H1 (cell line): ENCODE measurements around the gene CDH6. TPM values are rescaled to one million over a fixed set of nuclear protein-coding genes. Genes with fewer than 3 reads are reported as not detected.

Experiments used
- CTCF ChIA-PET: fragments of 300-600 bp; sonication (Branson Sonifier 250); formaldehyde crosslinking; loops from one replicate; lab custom pipeline; 2021; ENCODE audit not compliant: partially characterized antibody; lab: Charles Lee
- POLR2A ChIA-PET: fragments of 300-600 bp; sonication (Branson Sonifier 250); formaldehyde crosslinking; loops from one replicate; lab custom pipeline; 2021; ENCODE audit warnings: inconsistent platforms; ENCODE audit not compliant: partially characterized antibody; lab: Charles Lee
- DNase-seq, 2 experiments: peaks; one replicate each; pipeline versions ENCODE4 v3.0.0 to v3.0.0-alpha.2; 2010 to 2022; ENCODE audit warnings: low spot score in 2 of 2, low read depth in 1 of 2, mixed read lengths in 1 of 2
- FAIRE-seq: peaks from 2 replicates; lab custom pipeline; 2011; peaks lifted over from hg19 to GRCh38; lab: Jason Lieb, UNC
- H2AFZ ChIP-seq: 2 replicates; pipeline ENCODE4 v1.8.1; 2012; ENCODE audit warnings: low read length, inconsistent platforms
- H2AK5ac ChIP-seq: 2 replicates; pipeline ENCODE4 v1.6.1; 2013; ENCODE audit warnings: low read depth, low read length
- H2BK120ac ChIP-seq: replicated peaks from 2 replicates; pipeline ENCODE3; 2013; ENCODE audit warnings: low read depth, low read length, inconsistent platforms
- H2BK12ac ChIP-seq: 2 replicates; pipeline ENCODE4 v1.6.1; 2013; ENCODE audit warnings: low read depth, low read length
- H2BK15ac ChIP-seq: 2 replicates; pipeline ENCODE4 v1.6.1; 2013; ENCODE audit warnings: low read length
- H2BK20ac ChIP-seq: 2 replicates; pipeline ENCODE4 v1.6.1; 2013; ENCODE audit warnings: low read length
- H2BK5ac ChIP-seq: 2 replicates; pipeline ENCODE4 v1.6.1; 2013; ENCODE audit warnings: low read depth, low read length
- H3K14ac ChIP-seq: 2 replicates; pipeline ENCODE4 v1.6.1; 2013; ENCODE audit warnings: inconsistent platforms; ENCODE audit not compliant: insufficient read length
- H3K18ac ChIP-seq: 2 replicates; pipeline ENCODE4 v1.6.1; 2013; ENCODE audit warnings: low read length; ENCODE audit errors: extremely low read depth
- H3K23ac ChIP-seq: 2 replicates; pipeline ENCODE4 v1.6.1; 2013; ENCODE audit warnings: inconsistent platforms; ENCODE audit not compliant: insufficient read length
- H3K23me2 ChIP-seq: 2 replicates; pipeline ENCODE4 v1.6.1; 2013; ENCODE audit warnings: low read depth, low read length
- H3K27ac ChIP-seq: 2 replicates; pipeline ENCODE4 v1.6.1; 2011; ENCODE audit warnings: low read depth, low read length, inconsistent platforms
- H3K27me3 ChIP-seq, 4 experiments: replicated peaks in 1 of 4; 1 replicate in 1 of 4; 2 replicates in 3 of 4; pipeline versions ENCODE4 v1.6.1 to v1.8.1; 2011 to 2013; ENCODE audit warnings: low read length in 3 of 4, mild to moderate bottlenecking in 3 of 4, inconsistent platforms in 2 of 4, mixed read lengths in 2 of 4, moderate library complexity in 1 of 4; ENCODE audit not compliant: control insufficient read depth in 3 of 4, insufficient read depth in 3 of 4; ENCODE audit errors: extremely low read depth in 1 of 4
- H3K36me3 ChIP-seq, 4 experiments: 2 replicates each; pipeline versions ENCODE4 v1.6.1 to v1.8.1; 2011 to 2013; ENCODE audit warnings: mild to moderate bottlenecking in 4 of 4, low read length in 3 of 4, moderate library complexity in 2 of 4, control low read depth in 1 of 4, inconsistent platforms in 1 of 4; ENCODE audit not compliant: insufficient read depth in 4 of 4, control insufficient read depth in 2 of 4
- H3K4ac ChIP-seq: replicated peaks from 2 replicates; pipeline ENCODE3; 2013; ENCODE audit warnings: low read length, low read depth, mixed read lengths, inconsistent platforms; ENCODE audit not compliant: insufficient read length
- H3K4me1 ChIP-seq, 4 experiments: replicated peaks in 1 of 4; 1 replicate in 1 of 4; 2 replicates in 3 of 4; pipeline versions ENCODE4 v1.6.1 to v1.8.1; 2011 to 2013; ENCODE audit warnings: low read length in 3 of 4, inconsistent platforms in 2 of 4, mixed read lengths in 1 of 4; ENCODE audit not compliant: insufficient read depth in 4 of 4, control insufficient read depth in 3 of 4
- H3K4me2 ChIP-seq, 2 experiments: 2 replicates each; pipeline versions ENCODE4 v1.6.1 to v1.8.1; 2011 to 2013; ENCODE audit warnings: low read depth in 2 of 2, low read length in 2 of 2, control low read depth in 1 of 2, inconsistent platforms in 1 of 2, mild to moderate bottlenecking in 1 of 2; ENCODE audit not compliant: insufficient read depth in 1 of 2
- H3K4me3 ChIP-seq, 4 experiments: fragments of 200-600, 300-600 bp in 1 of 4; sonication (generic), shearing (Covaris generic), sonication (Bioruptor Twin) in 1 of 4; 2 replicates each; pipeline versions ENCODE4 v1.5.1 to v1.8.1; 2011 to 2016; ENCODE audit warnings: low read length in 4 of 4, low read depth in 3 of 4, control low read depth in 2 of 4, inconsistent platforms in 2 of 4, mild to moderate bottlenecking in 2 of 4, mixed read lengths in 1 of 4, moderate library complexity in 1 of 4; ENCODE audit not compliant: insufficient read depth in 2 of 4; ENCODE audit errors: extremely low read depth in 1 of 4
- H3K56ac ChIP-seq: replicated peaks from 2 replicates; pipeline ENCODE3; 2013; ENCODE audit warnings: low read depth, mild to moderate bottlenecking, mixed read lengths, low read length, inconsistent platforms; ENCODE audit not compliant: insufficient read length
- H3K79me1 ChIP-seq: 2 replicates; pipeline ENCODE4 v1.6.1; 2013; ENCODE audit warnings: low read depth, low read length, control low read depth
- H3K79me2 ChIP-seq, 2 experiments: 2 replicates each; pipeline versions ENCODE4 v1.6.1 to v1.8.1; 2012 to 2013; ENCODE audit warnings: low read length in 2 of 2, mild to moderate bottlenecking in 2 of 2, inconsistent platforms in 1 of 2; ENCODE audit not compliant: insufficient read depth in 2 of 2, control insufficient read depth in 1 of 2
- H3K9ac ChIP-seq, 4 experiments: replicated peaks in 1 of 4; 1 replicate in 1 of 4; 2 replicates in 3 of 4; pipeline versions ENCODE4 v1.6.1 to v1.8.1; 2011 to 2013; ENCODE audit warnings: low read depth in 3 of 4, low read length in 3 of 4, control low read depth in 2 of 4, mild to moderate bottlenecking in 2 of 4, moderate library complexity in 2 of 4, inconsistent platforms in 1 of 4; ENCODE audit errors: extremely low read depth in 1 of 4
- H3K9me3 ChIP-seq, 2 experiments: 2 replicates each; pipeline versions ENCODE4 v1.6.1 to v1.8.1; 2012 to 2013; ENCODE audit warnings: mild to moderate bottlenecking in 2 of 2, moderate library complexity in 2 of 2, control low read depth in 1 of 2, inconsistent platforms in 1 of 2, low read depth in 1 of 2, low read length in 1 of 2, mixed read lengths in 1 of 2; ENCODE audit not compliant: insufficient read depth in 2 of 2
- H4K20me1 ChIP-seq, 2 experiments: replicated peaks in 1 of 2; 2 replicates each; pipeline versions ENCODE3 to v1.8.1; 2011 to 2013; ENCODE audit warnings: inconsistent platforms in 2 of 2, low read length in 2 of 2, mild to moderate bottlenecking in 1 of 2; ENCODE audit not compliant: insufficient read depth in 2 of 2, control insufficient read depth in 1 of 2
- H4K5ac ChIP-seq: 2 replicates; pipeline ENCODE4 v1.6.1; 2013; ENCODE audit warnings: low read length, low read depth, mixed read lengths, inconsistent platforms; ENCODE audit not compliant: insufficient read length
- H4K8ac ChIP-seq: 2 replicates; pipeline ENCODE4 v1.8.0; 2013; ENCODE audit warnings: mild to moderate bottlenecking, moderate library complexity, low read length, inconsistent platforms; ENCODE audit not compliant: insufficient read depth; ENCODE audit errors: extremely low read depth
- H4K91ac ChIP-seq: replicated peaks from 2 replicates; pipeline ENCODE3; 2013; ENCODE audit warnings: low read length, mixed read lengths, inconsistent platforms; ENCODE audit not compliant: insufficient read length
- BRCA1 ChIP-seq: IDR thresholded peaks from 2 replicates; pipeline ENCODE4 v1.6.1; 2012; ENCODE audit warnings: low read depth, low read length, improper control_type of control experiment
- CBX8 ChIP-seq: fragments of 300-800, 300-1000 bp; sonication (generic); IDR thresholded peaks from 2 replicates; pipeline ENCODE4 v1.7.1; 2016; ENCODE audit warnings: low read depth, low read length, borderline replicate concordance
- CEBPB ChIP-seq: IDR thresholded peaks from 2 replicates; pipeline ENCODE4 v1.6.1; 2012; ENCODE audit warnings: low read depth, low read length
- POLR2A ChIP-seq, 2 experiments: IDR thresholded peaks; 1 replicate in 1 of 2; 2 replicates in 1 of 2; pipeline ENCODE4 v1.6.1; 2011; ENCODE audit warnings: low read depth in 2 of 2, low read length in 2 of 2, mild to moderate bottlenecking in 2 of 2; ENCODE audit errors: control extremely low read depth in 1 of 2
- TAF1 ChIP-seq: IDR thresholded peaks from 2 replicates; pipeline ENCODE4 v1.6.1; 2011; ENCODE audit warnings: mild to moderate bottlenecking, low read depth, low read length
- WGBS, 2 experiments: shearing (Covaris generic) in 1 of 2; methylation state at CpG; one replicate each; pipeline versions ENCODE4 v1.1.6 to v1.1.7; 2013 to 2015; ENCODE audit warnings: low lambda C conversion rate in 2 of 2, mixed read lengths in 2 of 2, inconsistent platforms in 1 of 2, low coverage in 1 of 2, missing lambda C conversion rate in 1 of 2; ENCODE audit not compliant: insufficient replicate concordance in 2 of 2, insufficient coverage in 1 of 2, insufficient read length in 1 of 2; ENCODE audit errors: extremely low coverage in 1 of 2, missing lambda C conversion rate in 1 of 2; 5-methylcytosine and 5-hydroxymethylcytosine counted together
- polyA plus RNA-seq, 7 experiments: library from polyadenylated mRNA; depleted of rRNA in 3 of 7; stranded (reverse) in 5 of 7; unstranded in 2 of 7; fragments of >200 nt in 5 of 7; fragments of 200-250 nt in 2 of 7; gene quantifications; 1 replicate in 5 of 7; 2 replicates in 1 of 7; 4 replicates in 1 of 7; pipeline versions ENCODE4 v1.2.1 to v1.2.3, GENCODE V29; 2011 to 2013; ENCODE audit warnings: missing spikeins in 2 of 7, mixed read lengths in 2 of 7
- total RNA-seq: library from RNA; stranded (reverse); fragmentation: NEBNext Ultra II Directional; extraction: Animal tissue kit (Norgen Biotek cat#: 25700); gene quantifications from 2 replicates; pipeline ENCODE4 v1.2.1, GENCODE V29; 2021

Gene CDH6
- total and polyA plus RNA-seq, 2 of the 8 experiments (the other 6 are each of a cell fraction or from before 2014, with no cell fraction given) = 1.4 to 1.9 TPM

DNA sequence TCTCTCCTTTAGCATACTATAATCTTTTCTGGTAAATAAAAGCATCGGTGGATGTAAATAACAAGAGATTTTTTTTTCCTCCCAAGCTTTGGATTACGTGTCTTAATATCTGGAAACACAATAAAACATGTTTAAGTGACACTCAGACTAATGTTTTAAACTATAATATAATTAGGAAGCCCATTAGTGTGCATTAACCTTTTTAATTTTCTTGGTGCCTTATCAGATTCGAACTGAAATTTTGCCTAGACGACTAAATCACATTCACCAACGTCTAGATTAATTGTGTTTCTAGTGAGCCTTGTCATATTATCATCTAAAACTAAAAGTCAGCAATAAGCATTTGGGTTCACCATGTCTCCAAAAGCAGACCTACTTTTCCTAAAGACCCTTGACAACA is 110.2 kb downstream of the CDH6 start:
- H3K27me3 ChIP-seq = no peaks in the 10 kb centered on the region
- no peaks in the 10 kb centered on the region for H3K23me2 ChIP-seq
- H3K9ac ChIP-seq = no peak overlapping the region
- H2BK15ac ChIP-seq = no peak overlapping the region
- ChIA-PET CTCF (no interaction called here), POLR2A (no interaction called here)
- no peak overlapping the region for H3K14ac ChIP-seq
- H3K79me1 ChIP-seq = no peaks in the 10 kb centered on the region
- H3K4me3 ChIP-seq = no peak overlapping the region
- H3K56ac ChIP-seq = no peak overlapping the region
- no peak overlapping the region for H2BK120ac ChIP-seq
- H3K4ac ChIP-seq = no peak overlapping the region
- H3K27ac ChIP-seq = no peak overlapping the region
- no peak overlapping the region for H3K23ac ChIP-seq
- no peak overlapping the region for H2BK5ac ChIP-seq
- FAIRE-seq (no peak), DNase-seq (no peak)
- H2AK5ac ChIP-seq = no peak overlapping the region
- H2AFZ ChIP-seq = no peak overlapping the region
- no peak overlapping the region for H2BK20ac ChIP-seq
- H3K4me2 ChIP-seq = no peak overlapping the region
- no peak overlapping the region for H4K8ac ChIP-seq
- H3K4me1 ChIP-seq = peaks cover 0 to 3% (median 1%) of the 10 kb centered on the region in 4 experiments; a peak in 1 of 7 replicates
- H4K20me1 ChIP-seq = no peaks in the 10 kb centered on the region
- H4K91ac ChIP-seq = no peak overlapping the region
- no peaks in the 10 kb centered on the region for H3K9me3 ChIP-seq
- H2BK12ac ChIP-seq = no peak overlapping the region
- TF ChIP-seq POLR2A (IDR thresholded peaks at IDR 0.05; ENCODE audit: control extremely low read depth in 1 of 2, low read depth in 2 of 2, low read length in 2 of 2) = no peak
- TF ChIP-seq BRCA1 = no peak
- no peak for TF ChIP-seq CBX8
- no peak for TF ChIP-seq CEBPB
- TF ChIP-seq TAF1 = no peak
- 86% methylated on average over 5 of the region's 5 CpGs; no CpG with 5 or more reads in 1 of the 2 experiments for WGBS, 2 experiments
- H3K36me3 ChIP-seq = peaks cover 0 to 6% (median 0%) of the 10 kb centered on the region in 4 experiments; a peak in 1 of 8 replicates
- no peaks in the 10 kb centered on the region for H3K79me2 ChIP-seq
- no peak overlapping the region for H4K5ac ChIP-seq
- H3K18ac ChIP-seq = no peak overlapping the region
